GM18511 (cell line): ENCODE measurements around the gene SCGB2B2.
A peak's percentile ranks its signal among the peaks of the same experiment; 100 is the strongest.
"Not testable (repeated sequence)": the region's sequence is repeated elsewhere in the genome, so short reads cannot be mapped to it uniquely, and the experiment has no call there.

ENCODE experiments used
- ATAC-seq: cut with Tn5 transposase; IDR thresholded peaks from one replicate; pipeline ENCODE4 v1.9.1; 2021; ENCODE audit warnings: mild to moderate bottlenecking, moderate library complexity; ENCODE audit not compliant: unreplicated experiment

Gene SCGB2B2, protein sequence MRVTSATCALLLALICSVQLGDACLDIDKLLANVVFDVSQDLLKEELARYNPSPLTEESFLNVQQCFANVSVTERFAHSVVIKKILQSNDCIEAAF

GRCh38 chr19:34676697-34677385 is at the start of gene SCGB2B2:
TSS of gene SCGB2B2 (minus strand) at chr19:34677159. CDS start at chr19:34594563, 82,596 bp downstream.
- ATAC-seq = peak; percentile 62

DNA sequence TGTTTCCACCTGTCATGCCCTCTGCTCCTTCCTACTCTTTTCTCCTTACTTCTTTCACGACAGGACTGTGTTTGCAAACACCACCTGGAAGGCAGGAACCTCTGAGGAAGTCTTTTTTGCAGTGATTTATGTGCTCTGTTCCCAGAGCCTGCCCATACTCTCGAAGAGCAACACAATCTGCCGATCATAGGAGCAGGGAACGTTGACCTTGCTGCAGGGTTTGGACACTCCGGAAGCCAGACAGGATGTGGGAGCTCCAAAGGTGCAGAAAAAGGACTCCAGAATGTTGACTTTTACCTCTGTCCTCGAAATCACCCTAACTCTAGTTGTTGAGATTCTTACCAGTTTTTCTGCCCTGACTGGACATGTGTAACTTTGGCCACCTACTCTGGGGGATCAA is 48.4 kb upstream of the SCGB2B2 start:
- no peak for ATAC-seq

- no peak for ATAC-seq
Measured at GRCh38 chr19:34722353-34722752, 45.4 kb upstream of the SCGB2B2 start.

DNA sequence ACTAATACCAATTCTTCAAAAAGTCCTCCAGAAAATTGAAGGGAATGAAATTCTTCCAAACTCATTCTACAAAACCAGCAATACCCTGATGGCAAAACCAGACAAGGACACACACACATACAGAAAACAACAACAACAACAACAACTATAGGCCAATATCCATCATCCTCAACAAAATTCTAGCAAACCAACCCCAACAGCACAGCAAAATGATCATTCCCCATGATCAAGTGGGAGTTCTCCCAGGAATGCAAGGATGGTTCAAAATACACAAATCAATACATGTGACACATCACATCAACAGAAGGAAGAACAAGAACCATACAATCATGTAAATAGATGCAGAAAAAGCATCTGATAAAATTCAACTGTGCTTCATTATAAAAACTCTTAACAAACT is 38.4 kb upstream of the SCGB2B2 start:
- no peak for ATAC-seq

DNA sequence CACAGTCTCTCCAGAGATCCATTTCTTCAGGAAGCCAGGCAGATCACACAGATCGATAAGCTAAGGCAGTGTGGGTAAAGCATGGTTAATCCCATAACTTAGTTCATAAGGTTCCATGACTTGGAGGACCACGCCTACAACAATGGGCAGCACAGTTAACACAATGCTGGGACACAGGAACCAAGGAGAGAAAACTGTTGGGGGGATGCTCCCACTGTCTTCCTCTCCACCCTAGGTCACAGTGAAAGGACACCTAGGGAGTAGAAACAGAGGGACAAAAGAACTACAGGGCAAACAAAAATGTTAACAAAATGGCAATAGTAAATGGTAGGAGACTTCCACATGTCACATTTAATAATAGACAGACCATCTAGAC is 36.3 kb upstream of the SCGB2B2 start:
- ATAC-seq = no peak

- ATAC-seq = no peak
Measured at GRCh38 chr19:34712395-34713261, 35.7 kb upstream of the SCGB2B2 start.

DNA sequence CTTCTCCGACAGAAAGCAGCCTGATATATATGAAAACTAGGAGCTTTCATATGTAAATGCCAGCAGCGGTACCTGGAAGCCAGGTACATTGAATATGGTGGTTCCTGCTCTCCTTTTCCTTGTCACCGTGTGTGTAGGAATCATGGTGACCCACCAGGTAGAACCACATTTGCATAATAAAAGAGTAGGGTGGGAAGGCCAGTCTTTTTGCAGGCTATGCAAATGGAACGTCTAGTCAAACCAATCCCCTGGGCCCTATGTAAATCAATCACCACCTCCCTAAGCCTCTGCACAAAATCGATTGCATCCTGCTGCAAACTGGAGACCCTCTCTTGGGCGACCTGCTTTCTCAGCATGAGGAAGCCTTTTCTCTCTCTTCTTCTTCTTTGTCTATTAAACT is 34.9 kb upstream of the SCGB2B2 start:
- ATAC-seq = no peak

GRCh38 chr19:34707661-34708060 is 30.7 kb upstream of the SCGB2B2 start:
- ATAC-seq = no peak

GRCh38 chr19:34692549-34692948 is 15.6 kb upstream of the SCGB2B2 start:
- ATAC-seq = no peak

- ATAC-seq = no peak
Measured at GRCh38 chr19:34690372-34690771, 13.4 kb upstream of the SCGB2B2 start.

- no peak for ATAC-seq
Measured at GRCh38 chr19:34688592-34688991, 11.6 kb upstream of the SCGB2B2 start.

GRCh38 chr19:34687348-34687747 is 10.4 kb upstream of the SCGB2B2 start:
- ATAC-seq = no peak

DNA sequence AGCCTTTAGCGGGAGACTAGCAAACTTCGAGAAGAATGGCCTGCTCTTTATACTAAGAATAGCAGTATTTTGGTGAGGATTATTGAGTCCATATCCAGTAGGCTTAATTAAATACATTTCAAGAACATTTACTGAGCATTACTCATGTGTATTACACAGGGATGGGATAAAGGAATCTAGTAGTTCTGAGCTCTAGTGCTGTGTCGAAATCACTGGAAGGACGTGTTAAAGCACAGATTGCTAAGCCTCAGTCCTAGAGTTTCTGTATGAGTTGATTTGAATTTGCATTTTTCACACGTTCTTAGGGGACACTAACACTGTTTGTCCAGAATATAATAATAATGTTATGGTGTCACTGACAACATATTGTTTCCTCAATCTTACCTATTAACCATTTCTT is 9.5 kb upstream of the SCGB2B2 start:
- no peak for ATAC-seq

- not testable (repeated sequence) for ATAC-seq
Measured at GRCh38 chr19:34685266-34685665, 8.3 kb upstream of the SCGB2B2 start.

DNA sequence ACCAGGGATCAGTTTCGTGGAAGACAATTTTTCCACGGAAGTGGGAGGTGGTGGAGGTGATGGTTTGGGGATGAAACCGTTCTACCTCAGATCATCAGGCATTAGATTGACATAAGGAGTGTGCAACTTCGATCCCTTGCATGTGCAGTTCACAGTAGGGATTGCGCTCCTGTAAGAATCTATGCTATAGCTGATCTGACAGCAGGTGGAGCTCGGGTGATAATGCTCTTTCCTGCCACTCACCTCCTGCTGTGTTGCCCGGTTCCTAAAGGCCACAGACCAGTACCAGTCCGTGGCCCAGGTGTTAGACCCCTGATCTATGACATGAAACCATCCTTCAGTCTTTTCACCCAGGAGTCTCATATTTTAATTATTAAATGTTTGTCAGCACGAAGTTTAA is 4.5 kb upstream of the SCGB2B2 start:
- no peak for ATAC-seq

DNA sequence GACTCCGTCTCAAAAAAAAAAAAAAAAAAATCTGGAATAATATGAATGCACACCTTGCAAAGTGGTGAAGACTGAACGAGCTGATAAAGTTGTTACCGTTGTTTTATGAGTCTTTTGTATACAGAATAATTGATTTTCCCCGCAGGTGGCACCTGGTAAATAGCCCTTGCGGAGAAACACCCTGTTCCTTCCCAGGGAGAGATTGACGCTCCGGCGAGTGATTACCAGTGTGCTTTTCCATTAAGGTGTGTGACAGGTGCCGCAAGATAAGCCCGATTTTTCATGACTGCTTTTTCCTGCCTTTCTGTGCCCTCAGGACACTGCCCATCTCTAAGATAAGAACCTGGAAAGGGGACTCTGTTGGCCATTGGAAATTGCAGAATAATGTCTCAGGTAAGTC is 1.5 kb upstream of the SCGB2B2 start:
- ATAC-seq = no peak

- no peak for ATAC-seq
Measured at GRCh38 chr19:34678085-34678412, 1.1 kb upstream of the SCGB2B2 start.

GRCh38 chr19:34677386-34678084 is 576 bp upstream of the SCGB2B2 start, which contains the start of gene ZNF302:
TSS of gene ZNF302 (plus strand) at chr19:34677678. CDS start at chr19:34678805, 1,127 bp downstream.
- peak; percentile 91 for ATAC-seq

- ATAC-seq = no peak
Measured at GRCh38 chr19:34675919-34676318, 1.0 kb downstream of the SCGB2B2 start.

DNA sequence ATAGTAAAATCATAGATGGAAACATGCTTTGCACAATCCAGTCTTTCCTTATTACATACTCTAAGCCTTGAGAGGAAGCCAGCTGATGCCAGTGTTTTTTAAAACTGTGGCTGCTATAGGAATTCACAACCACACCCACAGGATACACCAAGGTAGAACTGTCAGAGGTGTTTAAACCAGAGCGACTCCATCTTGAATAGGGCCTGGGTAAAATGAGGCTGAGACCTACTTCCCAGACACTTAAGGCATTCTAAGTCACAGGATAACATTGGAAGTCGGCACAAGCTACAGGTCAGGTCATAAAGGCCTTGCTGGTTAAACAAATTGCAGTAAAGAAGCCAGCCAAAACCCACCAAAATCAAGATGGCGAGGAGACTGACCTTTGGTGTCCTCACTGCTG is 1.7 kb downstream of the SCGB2B2 start:
- no peak for ATAC-seq

DNA sequence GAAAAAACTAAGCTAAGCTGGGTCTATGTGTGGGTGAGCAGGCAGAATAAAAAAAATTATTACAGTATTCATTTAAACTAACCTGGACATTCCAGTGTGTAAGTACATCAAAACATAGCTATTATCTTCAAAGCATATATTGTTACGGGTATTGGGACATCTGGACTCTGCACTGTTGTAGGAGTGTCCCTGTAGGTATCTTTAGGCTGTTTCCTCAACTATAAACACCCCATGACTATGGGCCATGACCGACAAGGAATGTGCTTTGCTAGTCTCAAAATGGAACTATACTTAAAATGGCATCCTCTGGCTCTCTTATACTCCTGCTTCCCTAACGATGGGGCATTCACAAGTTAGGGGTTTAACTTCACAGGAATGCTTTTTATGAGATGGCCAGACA is 3.4 kb downstream of the SCGB2B2 start:
- no peak for ATAC-seq
